Thoracic aorta (tissue), 2 donors: ENCODE results near the gene ARAF. TPM values are rescaled to one million over a fixed set of nuclear protein-coding genes. Genes with fewer than 3 reads are reported as not detected.

Experiments used
- ATAC-seq: fragments of 150-250 bp; one replicate; pipeline ENCODE4 v1.8.0; 2017; ENCODE audit warnings: low read depth; ENCODE audit not compliant: insufficient number of reproducible peaks, low FRiP score
- DNase-seq: peaks from one replicate; pipeline ENCODE4 v3.0.0-alpha.2; 2020; ENCODE audit warnings: low spot score
- H3K27ac ChIP-seq, 2 donors: fragments of 200-600 bp; sonication (generic); 1 replicate in 1 of 2; 2 replicates in 1 of 2; pipeline ENCODE4 v1.5.1; 2016; ENCODE audit warnings: mild to moderate bottlenecking in 2 of 2, moderate library complexity in 2 of 2
- H3K27me3 ChIP-seq: fragments of 200-600 bp; sonication (generic); replicated peaks from 2 replicates; pipeline ENCODE4 v1.6.0; 2016; ENCODE audit warnings: mild to moderate bottlenecking; ENCODE audit not compliant: insufficient read depth
- H3K36me3 ChIP-seq: fragments of 200-600 bp; sonication (generic); one replicate; pipeline ENCODE4 v1.5.1; 2016
- H3K4me1 ChIP-seq, 2 donors: fragments of 200-600 bp; sonication (generic); 1 replicate in 1 of 2; 2 replicates in 1 of 2; pipeline versions ENCODE4 v1.5.1 to v1.6.0; 2016; ENCODE audit warnings: low read depth in 2 of 2, mild to moderate bottlenecking in 1 of 2; ENCODE audit not compliant: control insufficient read depth in 1 of 2
- H3K4me3 ChIP-seq: fragments of 200-600 bp; sonication (generic); 2 replicates; pipeline ENCODE4 v1.5.1; 2016; ENCODE audit warnings: mild to moderate bottlenecking
- H3K9me3 ChIP-seq: fragments of 200-600 bp; sonication (generic); 2 replicates; pipeline ENCODE4 v1.5.1; 2016
- total RNA-seq, 2 donors: library from RNA; depleted of rRNA; stranded (reverse); fragments of >200 nt; gene quantifications; one replicate each; pipeline versions ENCODE4 v1.1.0 to v1.2.3, GENCODE V29; 2016
- TF ChIP-seq, protein P1 (sequence below): fragments of 200-600 bp; sonication (generic); IDR thresholded peaks from one replicate; pipeline ENCODE4 v1.5.1; 2019; ENCODE audit warnings: antibody characterized with exemption

ARAF gene
- total RNA-seq, 2 donors from 2014 or later, result 44.5 to 52.3 TPM

- Histone ChIP-seq H3K4me1 (no peaks in the 10 kb centered on the region), H3K36me3 (no peaks in the 10 kb centered on the region), H3K4me3 (no peak overlapping the region), H3K27ac (no peak overlapping the region), H3K9me3 (no peaks in the 10 kb centered on the region), H3K27me3 (no peaks in the 10 kb centered on the region)
- ATAC-seq (no peak), DNase-seq (no peak)
- TF ChIP-seq, protein P1, sequence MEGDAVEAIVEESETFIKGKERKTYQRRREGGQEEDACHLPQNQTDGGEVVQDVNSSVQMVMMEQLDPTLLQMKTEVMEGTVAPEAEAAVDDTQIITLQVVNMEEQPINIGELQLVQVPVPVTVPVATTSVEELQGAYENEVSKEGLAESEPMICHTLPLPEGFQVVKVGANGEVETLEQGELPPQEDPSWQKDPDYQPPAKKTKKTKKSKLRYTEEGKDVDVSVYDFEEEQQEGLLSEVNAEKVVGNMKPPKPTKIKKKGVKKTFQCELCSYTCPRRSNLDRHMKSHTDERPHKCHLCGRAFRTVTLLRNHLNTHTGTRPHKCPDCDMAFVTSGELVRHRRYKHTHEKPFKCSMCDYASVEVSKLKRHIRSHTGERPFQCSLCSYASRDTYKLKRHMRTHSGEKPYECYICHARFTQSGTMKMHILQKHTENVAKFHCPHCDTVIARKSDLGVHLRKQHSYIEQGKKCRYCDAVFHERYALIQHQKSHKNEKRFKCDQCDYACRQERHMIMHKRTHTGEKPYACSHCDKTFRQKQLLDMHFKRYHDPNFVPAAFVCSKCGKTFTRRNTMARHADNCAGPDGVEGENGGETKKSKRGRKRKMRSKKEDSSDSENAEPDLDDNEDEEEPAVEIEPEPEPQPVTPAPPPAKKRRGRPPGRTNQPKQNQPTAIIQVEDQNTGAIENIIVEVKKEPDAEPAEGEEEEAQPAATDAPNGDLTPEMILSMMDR, result no peak
Observed at GRCh38 chrX:47620303-47620685, 59.3 kb downstream of the ARAF start.

Other genes with a start within 250 kb of the ARAF start
- not detected for gene ZNF157, start 190.6 kb upstream of the ARAF start, total RNA-seq
- 1 to 10 TPM; 8.1 to 9.1 TPM for gene ZNF41, start 78.0 kb upstream of the ARAF start, total RNA-seq
- gene TIMP1, start 21.2 kb downstream of the ARAF start, total RNA-seq, result 1,000 to 10,000 TPM in 1 of 2 donors, 100 to 1,000 TPM in 1; 635 to 1,379 TPM
- gene SYN1, start 58.7 kb downstream of the ARAF start, total RNA-seq, result under 1 TPM; 0.27 to 0.85 TPM
- gene CFP, start 68.7 kb downstream of the ARAF start, total RNA-seq, result 10 to 100 TPM; 13.1 to 18.9 TPM
- gene ELK1, start 89.4 kb downstream of the ARAF start, total RNA-seq, result 10 to 100 TPM; 23.8 to 33.4 TPM
- gene UXT, start 98.0 kb downstream of the ARAF start, total RNA-seq, result 100 to 1,000 TPM in 1 of 2 donors, 10 to 100 TPM in 1; 71.8 to 124 TPM